Measurements from ENCODE around the gene P2RX5.

GRCh38 chr17:3722716-3723115, 26.8 kb upstream of the P2RX5 start:
- TF ChIP-seq CTCF (IDR thresholded peaks at IDR 0.05) (no peak), POLR2A (IDR thresholded peaks at IDR 0.05) (no peak)

All from prostate gland (tissue), 2 donors.